ENCODE results near the gene IER5.
"Not testable (repeated sequence)": the region's sequence is repeated elsewhere in the genome, so short reads cannot be mapped to it uniquely, and the experiment has no call there.

Gene IER5

DNA sequence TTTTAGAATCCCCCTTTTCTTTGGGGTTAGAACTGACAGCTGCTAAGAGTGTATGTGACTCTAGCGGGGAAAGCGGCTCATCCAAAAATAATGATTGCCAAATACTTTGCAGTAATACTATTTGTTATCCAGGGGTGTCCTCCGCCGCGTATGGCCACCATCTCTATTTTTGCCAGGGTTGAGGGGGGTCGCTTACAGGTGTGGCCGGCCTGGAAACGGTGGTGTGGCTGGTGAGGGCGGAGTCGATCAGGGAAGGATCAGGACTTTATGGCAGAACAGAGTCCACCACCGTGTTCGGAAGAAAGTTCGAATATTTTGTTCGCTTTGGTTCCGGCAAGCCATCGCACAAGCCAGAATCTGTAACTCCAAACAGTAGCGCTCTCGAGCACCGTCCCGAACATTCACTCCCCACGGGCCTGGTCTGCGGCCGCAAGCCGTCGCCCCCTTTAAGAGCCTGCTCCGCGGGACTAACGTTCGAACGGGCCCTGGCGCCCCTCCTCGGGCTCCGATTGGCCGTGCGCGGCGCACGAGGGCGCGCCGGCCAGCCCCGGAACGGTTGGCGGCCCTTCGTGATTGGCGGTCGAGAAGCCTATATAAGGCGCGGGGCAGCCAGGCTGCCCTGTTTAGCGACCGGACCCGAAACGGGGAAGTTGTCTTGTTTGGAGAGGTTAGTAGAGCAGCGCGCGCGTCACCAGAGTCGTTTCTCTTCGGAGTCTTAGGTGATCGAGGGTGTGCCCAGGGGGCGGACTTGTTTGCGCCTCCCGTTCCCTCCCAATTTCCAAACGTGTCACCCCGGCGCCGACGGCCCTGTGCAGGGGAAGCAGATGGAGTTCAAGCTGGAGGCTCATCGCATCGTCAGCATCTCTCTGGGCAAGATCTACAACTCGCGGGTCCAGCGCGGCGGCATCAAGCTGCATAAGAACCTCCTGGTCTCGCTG, at the start of gene IER5:
TSS of gene IER5 (plus strand) at position 622 of the 938 bp plus-strand sequence. CDS start at position 825, 203 bp downstream.
- in situ Hi-C loops (cut with HindIII; ENCODE audit: low sequenced_read_pairs) = no loop called here

DNA sequence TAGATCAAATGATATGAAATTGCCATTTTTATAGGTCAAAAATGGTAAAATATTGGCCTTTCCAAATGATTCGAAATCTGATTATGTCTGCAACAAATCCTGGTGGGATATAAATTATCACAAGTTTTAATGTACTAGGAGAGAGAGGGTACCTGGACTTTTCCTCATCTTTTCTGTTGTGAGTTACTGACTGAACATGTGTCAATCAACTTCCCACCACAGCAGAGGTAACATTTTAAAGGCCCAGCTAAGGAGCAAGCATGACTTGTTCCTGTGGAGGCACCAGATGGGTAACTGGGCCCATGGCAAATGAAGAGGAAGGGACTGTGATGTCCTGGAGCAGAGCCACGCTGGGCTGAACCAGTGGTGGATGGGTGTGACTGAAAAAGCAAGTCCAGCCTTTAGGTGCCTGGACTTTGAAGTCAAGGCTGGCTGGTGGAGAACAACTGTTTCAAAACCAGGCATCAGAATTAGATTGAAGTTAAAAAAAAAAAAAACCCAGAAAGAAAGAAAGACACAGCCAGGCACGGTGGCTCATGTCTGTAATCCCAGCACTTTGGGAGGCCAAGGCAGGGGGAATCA, 48.1 kb upstream of the IER5 start:
- in situ Hi-C loops (cut with HindIII; ENCODE audit: low sequenced_read_pairs) = loop anchor here (5.0 kb wide), 1 partner anchor 127 kb away; no protein-coding TSS in a partner anchor

DNA sequence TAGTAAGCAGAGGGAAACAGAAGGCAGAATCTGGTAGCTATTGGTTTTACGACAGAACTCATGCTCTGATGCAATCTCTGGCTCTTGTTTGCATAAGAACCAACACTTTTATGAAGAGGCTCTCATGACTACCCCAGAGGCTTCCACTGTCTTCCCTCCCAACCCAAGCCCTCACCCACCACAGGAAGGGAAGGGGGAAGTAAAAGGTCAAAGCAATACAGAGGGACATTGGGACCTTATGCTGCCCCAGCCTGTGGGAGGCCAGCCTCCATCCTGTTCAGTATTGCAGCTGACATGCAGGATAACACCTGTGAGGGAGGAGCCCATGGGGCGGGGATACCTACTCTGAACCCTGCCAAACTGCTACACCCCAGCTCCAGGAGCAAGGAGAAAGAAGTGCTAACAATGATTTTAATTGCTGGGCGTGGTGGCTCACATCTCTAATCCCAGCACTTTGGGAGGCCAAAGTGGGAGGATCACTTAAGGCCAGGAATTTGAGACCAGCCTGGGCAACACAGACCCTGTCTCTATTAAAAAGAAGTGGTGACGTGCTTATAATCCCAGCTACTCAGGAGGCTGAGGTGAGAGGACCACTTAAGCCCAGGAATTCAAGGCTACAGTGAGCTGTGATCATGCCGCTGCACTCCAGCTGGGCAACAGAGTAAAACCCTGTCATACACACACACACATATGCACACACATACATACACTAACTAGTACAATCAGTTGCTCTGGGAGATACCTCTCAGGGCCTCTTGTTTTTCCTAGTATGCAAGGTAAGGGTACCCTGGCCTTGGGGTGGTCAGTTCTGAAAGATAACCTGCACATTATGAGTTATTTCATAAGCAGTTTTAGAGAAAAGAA, 45.2 kb upstream of the IER5 start:
- in situ Hi-C loops (cut with HindIII; ENCODE audit: low sequenced_read_pairs) = loop anchor here (5.0 kb wide), 1 partner anchor 124 kb away; no protein-coding TSS in a partner anchor

DNA sequence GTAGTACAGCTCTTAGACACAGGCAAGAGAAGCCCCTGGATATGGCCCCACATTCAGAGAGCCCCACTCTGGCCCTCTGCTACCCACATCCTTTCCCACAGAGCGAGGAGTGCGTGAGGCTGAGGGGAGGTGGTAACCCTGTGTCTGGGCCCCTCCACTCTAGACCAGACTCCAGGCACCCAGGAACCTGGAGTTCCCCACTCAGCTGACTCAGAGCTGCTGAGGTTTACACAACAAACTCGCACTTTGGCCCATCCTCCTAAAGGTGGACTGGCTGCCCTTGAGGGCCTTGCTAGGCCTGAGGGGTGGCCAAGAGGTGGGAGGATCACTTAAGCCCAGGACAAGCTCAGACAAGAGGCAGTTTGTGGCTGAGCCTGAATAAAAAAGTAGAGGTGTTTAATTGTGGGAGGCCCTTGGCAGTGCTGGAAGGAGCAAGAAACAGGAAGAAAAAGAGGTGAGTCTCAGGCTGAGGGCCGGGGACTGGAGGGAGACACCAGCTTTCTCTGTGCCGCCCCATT, 44.0 kb upstream of the IER5 start:
- in situ Hi-C loops (cut with HindIII; ENCODE audit: low sequenced_read_pairs) = loop anchor here (5.0 kb wide), 1 partner anchor 123 kb away; no protein-coding TSS in a partner anchor

DNA sequence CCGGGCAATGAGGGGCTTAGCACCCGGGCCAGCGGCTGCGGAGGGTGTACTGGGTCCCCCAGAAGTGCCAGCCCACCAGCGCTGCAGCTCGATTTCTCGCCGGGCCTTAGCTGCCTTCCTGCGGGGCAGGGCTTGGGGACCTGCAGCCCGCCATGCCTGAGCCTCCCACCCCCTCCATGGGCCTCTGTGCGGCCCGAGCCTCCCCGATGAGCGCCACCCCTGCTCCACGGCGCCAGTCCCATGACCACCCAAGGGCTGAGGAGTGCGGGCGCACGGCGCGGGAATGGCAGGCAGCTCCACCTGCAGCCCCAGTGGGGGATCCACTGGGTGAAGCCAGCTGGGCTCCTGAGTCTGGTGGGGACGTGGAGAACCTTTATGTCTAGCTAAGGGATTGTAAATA, 42.6 kb upstream of the IER5 start:
- in situ Hi-C loops (cut with HindIII; ENCODE audit: low sequenced_read_pairs) = not testable (repeated sequence)

DNA sequence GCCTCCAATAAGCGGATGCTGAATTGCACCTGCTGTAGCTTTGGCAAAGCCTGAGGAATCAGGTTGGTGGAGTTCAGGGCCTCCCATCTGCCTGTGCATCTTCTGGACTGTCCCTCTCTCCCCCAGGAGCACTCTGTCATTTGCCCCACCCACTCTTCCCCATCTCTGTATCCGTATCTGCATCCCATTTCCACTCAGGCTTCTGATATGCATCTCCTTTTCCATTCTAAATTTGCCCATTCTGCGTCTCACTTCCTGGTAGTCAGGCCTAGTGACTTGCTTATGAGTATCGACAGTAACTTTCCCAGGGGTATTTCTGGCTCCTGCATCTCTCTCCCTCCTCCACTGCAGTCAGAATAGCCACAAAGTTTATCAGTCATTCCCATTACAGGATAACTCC, 39.1 kb upstream of the IER5 start:
- in situ Hi-C loops (cut with HindIII; ENCODE audit: low sequenced_read_pairs) = no loop called here

DNA sequence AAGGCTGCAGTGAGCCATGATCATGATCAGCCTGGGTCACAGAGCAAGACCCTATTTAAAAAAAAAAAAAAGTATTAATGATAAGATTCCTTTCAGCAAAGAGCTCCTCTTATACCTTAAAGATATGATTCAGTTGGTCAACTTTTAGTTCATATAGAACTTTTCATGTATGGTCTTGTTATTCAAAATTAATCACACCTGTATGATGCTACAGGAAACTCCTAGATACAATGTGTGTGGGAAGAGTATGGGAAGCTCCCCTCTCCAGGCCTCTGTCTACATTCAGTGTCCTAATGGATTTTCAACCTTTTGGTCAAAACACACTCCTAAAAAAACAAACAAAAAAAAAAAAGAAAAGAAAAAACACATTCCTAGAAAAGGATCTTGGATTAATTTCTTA, 37.6 kb upstream of the IER5 start:
- in situ Hi-C loops (cut with HindIII; ENCODE audit: low sequenced_read_pairs) = no loop called here

DNA sequence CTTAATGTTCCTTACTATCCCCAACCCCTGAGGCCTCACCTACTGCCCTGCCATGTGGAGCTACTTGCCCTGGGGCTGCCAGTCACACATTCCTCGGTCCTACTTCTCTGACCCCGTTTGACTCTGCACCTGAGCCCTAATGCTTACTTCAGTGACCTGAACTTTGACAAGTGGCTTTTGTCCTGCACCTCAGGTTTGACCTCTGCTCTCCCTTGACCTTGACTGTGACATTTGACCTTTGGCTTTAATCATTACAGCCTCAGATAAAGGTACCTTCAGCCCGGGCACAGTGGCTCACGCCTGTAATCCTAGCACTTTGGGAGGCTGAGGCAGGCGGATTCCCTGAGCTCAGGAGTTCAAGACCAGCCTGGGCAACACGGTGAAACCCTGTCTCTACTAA, 31.9 kb upstream of the IER5 start:
- in situ Hi-C loops (cut with HindIII; ENCODE audit: low sequenced_read_pairs) = no loop called here

DNA sequence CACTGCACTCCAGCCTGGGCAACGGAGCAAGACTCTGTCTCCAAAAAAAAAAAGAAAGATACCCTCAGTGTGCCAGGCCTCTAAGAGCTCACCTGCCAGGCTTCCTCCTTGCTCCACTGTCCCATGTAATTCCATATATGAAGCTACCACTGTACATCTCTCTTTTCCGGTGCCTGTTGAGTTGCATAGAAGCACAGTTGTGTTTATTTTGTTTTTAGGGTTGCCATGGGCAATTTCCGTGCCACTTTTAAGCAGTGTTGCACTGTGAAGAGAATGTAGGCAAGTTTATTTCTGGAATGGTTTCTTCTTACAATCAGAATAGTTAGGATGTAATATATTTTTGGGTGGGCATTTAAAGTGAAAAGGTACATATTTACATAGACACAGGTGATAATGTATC, 31.4 kb upstream of the IER5 start:
- in situ Hi-C loops (cut with HindIII; ENCODE audit: low sequenced_read_pairs) = no loop called here

DNA sequence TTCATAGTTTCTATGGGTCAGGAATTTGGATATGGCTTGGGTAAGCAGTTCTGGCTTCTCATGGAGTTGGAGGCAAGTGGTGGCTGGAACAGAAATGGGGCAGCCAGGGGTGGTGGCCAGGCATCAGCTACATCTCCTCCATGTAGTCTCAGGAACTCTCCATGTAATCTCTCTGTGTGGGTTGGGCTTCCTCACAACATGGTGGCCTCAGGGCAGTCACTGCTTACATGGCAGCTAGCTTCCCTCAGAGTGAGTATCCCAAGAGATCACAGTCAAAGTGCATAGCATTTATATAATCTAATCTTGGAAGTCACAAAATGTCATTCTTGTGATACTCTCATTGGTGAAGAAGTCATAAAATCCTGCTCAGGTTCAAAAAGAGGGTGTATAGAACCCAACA, 29.1 kb upstream of the IER5 start:
- in situ Hi-C loops (cut with HindIII; ENCODE audit: low sequenced_read_pairs) = no loop called here

DNA sequence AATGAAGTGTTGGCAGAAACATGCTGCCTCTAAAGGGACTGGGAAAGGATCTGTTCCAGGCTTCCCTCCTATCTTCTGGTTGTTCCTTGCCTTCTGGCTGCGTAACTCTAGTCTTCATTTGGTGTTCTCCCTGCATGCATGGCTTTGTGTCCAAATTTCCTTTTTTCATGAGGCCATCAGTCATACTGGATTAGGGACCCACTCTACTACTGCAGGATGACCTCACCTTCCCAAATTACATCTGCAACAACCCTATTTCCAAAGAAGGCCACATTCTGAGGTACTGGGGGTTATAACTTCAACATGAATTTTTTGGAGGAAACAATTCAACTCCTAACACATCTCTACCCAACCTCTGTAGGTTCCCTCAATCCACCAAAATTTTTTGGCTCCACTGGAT, 28.4 kb upstream of the IER5 start:
- in situ Hi-C loops (cut with HindIII; ENCODE audit: low sequenced_read_pairs) = no loop called here

DNA sequence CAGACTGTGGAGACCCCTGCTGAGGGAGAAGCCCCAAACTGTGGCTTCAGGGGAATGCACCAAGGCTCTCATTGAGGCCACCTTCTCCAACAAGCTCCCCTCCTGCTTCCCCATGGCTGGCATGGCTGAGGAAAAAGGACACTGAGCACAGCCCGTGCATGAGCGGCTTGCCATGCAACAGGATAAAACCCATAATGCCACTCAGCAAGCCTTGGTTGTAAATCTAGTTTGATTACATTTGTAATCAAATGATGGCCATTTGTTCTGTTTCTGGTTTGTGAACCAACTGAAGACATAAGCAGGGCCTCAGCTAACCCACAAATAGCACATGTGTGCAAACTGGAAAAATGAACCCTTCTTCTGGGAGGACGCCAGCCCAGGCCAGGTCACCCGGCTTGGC, 27.6 kb upstream of the IER5 start:
- in situ Hi-C loops (cut with HindIII; ENCODE audit: low sequenced_read_pairs) = not testable (repeated sequence)

DNA sequence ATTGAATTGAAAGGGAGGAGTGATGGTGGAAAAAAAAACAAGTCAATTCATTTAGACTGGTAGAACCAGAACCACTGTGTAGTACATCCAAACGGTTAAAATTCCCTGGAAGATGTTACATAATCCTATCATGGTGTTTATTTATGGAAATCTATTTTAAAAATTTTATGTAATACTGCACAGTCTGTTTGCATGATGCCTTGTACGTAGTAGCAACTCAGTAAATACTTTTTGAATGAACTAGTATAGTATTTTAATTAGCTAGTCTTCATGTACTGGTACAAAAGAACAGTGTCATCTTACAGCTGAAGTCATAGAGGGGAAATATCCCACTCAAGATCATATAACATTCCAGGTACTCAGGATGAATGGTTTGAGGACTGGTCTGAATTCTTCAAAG, 27.0 kb upstream of the IER5 start:
- in situ Hi-C loops (cut with HindIII; ENCODE audit: low sequenced_read_pairs) = no loop called here

DNA sequence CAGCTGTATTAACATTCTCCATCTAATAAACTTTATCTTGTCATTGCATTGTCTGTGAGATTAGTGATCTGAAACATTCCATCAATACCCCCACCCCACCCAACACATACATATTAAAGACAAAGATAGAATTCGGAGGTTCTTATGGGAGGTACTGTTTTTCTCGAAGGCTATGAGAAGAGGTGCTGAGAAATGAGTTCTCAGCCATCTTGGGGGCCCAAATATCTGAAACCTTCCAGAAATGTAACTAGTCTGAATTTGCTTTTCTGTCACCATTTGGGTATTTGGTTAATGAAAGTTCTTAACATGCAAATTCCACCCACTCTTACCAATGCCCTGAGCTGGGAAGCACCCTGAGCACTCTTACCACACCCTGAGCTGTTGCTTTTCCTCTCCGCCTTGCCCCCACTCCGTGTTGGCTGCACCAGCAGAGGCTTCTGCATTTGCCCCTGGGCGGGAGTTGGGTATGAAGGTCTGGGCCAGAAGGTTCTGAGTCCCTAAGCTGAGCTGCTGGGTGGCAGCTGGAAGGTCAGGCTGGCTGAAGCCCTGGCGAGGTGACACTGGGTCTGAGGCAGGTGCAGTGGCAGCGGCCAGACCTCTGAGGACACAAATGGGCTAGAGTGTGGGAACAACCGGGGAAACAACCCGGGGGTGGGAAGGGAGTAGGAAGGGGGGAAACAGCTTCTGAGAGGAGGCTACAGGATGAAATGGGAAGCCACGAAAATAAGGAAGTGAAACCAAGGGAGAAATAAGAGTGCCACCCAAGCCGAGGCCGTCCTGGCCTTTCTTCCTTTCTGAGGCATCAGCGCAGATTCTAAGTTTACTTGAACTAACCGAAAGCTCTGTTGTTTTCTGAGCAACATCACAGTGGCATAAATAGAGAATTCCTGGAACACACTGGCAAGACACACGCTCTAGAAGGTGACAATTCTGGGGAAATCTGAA, 26.3 kb upstream of the IER5 start:
- in situ Hi-C loops (cut with HindIII; ENCODE audit: low sequenced_read_pairs) = no loop called here

DNA sequence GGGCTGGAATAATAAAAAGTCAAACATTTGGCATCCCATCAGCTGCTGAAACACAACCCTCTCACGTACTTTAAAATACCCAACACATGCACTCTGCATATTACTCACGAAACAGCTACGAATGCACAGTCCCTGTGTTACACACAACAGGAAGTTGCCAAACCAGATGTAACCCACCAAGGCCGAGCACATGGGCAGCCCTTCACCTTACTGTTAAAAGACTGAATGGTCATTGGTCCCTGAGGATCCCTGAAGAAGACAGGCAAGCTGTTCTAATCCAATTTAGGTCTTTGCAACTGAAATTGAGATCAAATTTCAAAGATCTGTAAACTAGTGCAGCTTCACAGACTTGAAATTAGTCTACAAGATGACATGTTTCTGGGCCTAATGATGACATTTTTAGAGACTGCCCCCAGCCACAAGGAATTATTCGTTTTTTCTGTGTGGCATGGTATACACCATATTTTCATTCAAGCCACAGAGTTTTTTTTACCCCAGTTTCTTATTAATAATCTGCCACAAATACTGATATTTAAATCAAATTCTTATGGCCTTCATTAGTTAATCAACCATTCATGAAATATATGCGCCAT, 25.6 kb upstream of the IER5 start:
- in situ Hi-C loops (cut with HindIII; ENCODE audit: low sequenced_read_pairs) = no loop called here

DNA sequence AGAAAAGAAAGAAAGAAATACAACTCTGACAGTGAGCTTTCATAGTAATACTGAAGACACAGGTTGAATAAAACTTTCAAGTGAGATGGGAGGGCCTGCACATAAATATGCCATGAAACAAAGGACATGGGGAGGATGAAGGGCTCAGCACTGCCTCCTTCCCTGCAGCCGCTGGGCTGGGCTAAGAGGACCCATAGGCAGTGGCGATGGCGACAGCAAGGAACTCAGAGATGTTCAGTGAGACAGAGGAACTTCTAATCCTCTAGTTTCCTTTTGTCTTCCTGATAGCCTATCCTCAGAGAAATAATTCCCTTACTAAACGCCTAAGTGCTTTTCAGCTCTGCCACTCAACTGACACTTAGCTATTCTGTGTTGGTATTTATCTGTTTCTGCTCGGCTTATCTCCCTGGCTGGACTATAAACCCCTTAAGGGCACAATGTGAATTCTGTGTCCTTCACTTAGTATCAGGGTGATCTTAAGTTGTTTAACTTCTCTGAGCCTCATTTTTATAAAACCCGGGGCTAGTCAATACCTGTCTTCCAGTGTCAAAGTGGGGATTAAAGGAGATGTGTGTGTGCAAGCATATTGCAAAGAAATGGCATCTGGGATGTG, 24.4 kb upstream of the IER5 start:
- in situ Hi-C loops (cut with HindIII; ENCODE audit: low sequenced_read_pairs) = no loop called here

DNA sequence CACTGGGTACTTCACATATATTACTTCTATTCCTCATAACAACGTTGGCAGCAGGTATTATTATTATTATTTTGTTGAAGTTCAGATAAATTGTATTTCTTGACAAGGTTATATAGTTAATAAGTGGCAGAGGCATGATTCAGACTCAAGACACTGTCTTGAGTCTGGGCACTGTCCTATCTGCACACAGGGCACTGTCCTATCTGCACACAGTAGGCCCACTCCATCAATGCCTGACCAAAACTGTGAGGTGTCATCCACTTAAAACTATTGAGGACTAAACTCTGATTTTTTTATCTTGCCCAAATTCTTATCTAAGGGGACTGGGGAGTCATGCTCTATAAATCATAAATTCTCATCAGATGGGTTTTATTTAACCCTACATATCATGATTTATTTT, 23.8 kb upstream of the IER5 start:
- in situ Hi-C loops (cut with HindIII; ENCODE audit: low sequenced_read_pairs) = no loop called here

DNA sequence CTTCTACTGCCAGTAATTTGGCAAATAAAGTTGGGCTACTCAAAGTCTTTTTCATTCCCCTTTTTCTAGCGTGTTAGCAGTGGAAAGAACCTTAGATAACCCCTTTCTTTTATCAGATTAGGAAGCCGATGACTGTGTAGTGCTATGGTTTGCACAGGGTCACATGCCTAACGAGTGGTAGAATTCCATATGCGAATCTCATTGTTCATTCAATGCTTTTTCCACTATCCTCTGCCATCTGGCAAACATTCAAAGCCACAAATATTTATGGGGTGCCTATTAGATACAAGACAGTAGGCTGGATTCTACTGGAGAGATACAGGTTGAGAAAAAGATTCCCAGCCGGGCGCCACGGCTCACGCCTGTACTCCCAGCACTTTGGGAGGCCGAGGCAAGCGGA, 14.9 kb upstream of the IER5 start:
- in situ Hi-C loops (cut with HindIII; ENCODE audit: low sequenced_read_pairs) = no loop called here

DNA sequence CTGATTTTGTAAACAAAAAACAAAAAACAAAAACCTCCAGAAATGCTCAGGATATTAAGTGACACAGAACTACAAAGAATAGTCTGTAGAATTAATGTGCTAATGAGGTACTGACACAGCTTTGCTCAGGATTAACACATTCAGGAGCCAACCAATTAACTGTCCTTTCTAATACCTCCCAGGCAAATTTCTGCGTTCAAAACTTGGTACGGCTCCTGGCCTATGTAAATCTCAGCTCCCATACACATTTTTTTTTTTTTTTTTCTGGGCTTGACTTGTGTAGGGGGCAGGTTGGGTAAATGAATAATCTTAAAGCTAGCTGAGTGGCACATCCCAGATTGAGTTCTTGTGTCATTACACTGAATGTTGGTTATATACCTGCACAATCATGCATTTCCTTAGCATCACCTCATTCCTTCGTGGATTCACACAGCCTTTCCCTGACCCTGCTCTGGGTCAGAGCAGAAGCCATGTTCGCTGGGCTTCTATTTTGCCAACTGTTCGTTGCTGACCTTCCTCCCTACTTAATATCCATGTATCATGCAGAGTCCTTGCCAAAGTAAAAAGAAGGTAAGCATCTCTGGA, 12.6 kb upstream of the IER5 start:
- in situ Hi-C loops (cut with HindIII; ENCODE audit: low sequenced_read_pairs) = no loop called here
